ENCODE data around the gene TESK2. TPM values are rescaled to one million over a fixed set of nuclear protein-coding genes. Genes with fewer than 3 reads are reported as not detected.
"Not testable (repeated sequence)": the region's sequence is repeated elsewhere in the genome, so short reads cannot be mapped to it uniquely, and the experiment has no call there.

TESK2 gene
- total RNA-seq, 1 donor: 2.0 TPM

DNA sequence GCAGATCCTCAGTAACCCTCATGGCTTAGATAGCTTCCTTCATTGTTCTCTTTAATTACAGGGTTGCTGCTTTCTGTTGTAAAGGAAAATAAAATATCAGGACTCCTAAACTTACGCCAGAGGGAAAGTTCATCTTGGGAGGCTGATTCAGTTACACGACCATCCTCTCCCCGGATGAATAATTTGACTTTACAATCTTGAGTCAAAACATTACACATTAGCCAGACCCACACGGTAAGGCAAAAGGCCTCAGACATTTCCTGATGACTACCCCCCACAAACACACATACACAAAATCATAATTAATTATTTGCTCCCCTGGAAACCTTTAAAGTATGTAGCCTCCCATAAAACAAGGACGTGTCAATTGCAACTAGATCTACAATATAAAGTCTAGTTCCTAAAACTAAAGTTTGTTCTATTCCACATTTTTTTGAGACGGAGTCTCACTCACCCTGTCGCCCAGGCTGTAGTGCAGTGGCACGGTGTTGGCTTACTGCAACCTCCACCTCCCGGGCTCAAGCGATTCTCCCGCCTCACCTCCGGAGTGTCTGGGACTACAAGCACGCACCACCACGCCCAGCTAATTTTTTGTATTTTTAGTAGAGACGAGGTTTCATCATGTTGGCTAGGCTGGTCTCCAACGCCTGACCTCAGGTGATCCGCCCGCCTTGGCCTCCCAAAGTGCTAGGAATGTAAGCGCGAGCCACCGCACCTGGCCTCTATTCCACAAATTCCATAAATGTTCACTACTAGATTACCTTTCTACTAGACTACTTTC is 31.6 kb upstream of the TESK2 start:
- peak overlapping the region; percentile 92 for H3K4me3 ChIP-seq (ENCODE audit: low read depth, low read length)
- TF ChIP-seq, protein P1, sequence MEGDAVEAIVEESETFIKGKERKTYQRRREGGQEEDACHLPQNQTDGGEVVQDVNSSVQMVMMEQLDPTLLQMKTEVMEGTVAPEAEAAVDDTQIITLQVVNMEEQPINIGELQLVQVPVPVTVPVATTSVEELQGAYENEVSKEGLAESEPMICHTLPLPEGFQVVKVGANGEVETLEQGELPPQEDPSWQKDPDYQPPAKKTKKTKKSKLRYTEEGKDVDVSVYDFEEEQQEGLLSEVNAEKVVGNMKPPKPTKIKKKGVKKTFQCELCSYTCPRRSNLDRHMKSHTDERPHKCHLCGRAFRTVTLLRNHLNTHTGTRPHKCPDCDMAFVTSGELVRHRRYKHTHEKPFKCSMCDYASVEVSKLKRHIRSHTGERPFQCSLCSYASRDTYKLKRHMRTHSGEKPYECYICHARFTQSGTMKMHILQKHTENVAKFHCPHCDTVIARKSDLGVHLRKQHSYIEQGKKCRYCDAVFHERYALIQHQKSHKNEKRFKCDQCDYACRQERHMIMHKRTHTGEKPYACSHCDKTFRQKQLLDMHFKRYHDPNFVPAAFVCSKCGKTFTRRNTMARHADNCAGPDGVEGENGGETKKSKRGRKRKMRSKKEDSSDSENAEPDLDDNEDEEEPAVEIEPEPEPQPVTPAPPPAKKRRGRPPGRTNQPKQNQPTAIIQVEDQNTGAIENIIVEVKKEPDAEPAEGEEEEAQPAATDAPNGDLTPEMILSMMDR (IDR thresholded peaks at IDR 0.05; ENCODE audit: insufficient read depth, low read length): no peak
- no peak for DNase-seq (ENCODE audit: low read depth)

DNA sequence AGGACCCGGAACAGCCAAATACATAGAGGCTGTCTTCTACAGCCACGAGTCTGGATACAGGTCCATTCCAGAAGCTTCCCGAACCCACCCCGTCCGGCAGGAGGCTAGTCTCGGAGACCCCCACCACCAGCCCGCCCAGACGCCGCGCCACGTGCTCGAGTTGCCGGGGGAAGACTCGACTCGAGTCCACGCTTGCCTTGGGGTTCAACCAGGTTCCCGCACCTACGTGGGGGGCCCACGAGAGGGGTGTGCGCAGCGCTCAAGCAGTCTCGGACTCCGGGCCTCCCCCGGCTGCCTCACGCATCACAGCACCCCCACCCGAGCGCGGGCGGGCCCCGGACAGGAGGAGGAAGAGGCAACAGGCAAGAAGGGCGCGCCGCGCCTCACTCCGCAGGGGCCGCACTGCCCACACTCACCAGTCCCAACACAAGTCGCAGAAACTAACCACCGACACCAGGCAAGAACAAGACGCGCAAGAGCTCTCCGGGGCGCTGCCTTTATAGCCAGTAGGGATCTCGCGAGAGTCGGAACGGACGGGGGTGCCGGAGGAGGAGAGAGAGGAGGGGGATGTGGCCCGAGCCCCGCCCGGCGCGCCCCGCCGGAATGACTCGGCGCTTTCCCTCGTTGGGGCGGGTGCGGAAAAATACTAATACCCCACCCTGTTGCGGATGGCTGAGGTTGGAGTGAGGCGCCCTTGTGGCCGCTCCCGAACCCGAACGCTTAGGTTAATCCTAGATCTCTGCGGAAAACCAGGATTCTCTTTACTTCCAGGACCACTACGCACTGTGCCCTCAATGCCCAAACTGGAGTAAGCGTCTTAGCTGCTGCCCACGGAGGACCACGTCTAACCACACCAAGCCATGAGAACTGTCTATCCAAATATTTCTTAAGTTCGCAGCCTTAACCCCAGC is 30.7 kb upstream of the TESK2 start, which contains the start of gene PRDX1:
PRDX1 (minus strand) TSS at position 472 of the 911 bp plus-strand sequence. CDS start 2,841 bp downstream, outside the sequence.
- TF ChIP-seq, protein P1 (IDR thresholded peaks at IDR 0.05; ENCODE audit: insufficient read depth, low read length): peak; percentile 28
- DNase-seq (ENCODE audit: low read depth): peak; percentile 95
- H3K4me3 ChIP-seq (ENCODE audit: low read depth, low read length): peak within 1 kb of the TSS; percentile 92

DNA sequence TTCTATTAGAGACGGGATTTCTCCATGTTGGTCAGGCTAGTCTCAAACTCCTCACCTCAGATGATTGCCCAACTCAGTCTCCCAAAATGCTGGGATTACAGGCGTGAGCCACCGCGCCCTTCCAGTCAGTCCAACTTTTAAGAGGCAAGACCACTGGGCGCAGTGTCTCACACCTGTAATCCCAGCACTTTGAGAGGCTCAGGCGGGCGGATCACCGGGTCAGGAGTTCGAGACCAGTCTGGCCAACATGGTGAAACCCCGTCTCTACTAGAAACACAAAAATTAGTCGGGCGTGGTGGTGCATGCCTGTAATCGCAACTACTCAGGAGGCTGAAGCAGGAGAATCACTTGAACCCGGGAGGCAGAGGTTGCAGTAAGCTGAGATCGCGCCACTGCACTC is 28.8 kb upstream of the TESK2 start:
- DNase-seq (ENCODE audit: low read depth): not testable (repeated sequence)
- H3K4me3 ChIP-seq (ENCODE audit: low read depth, low read length): peak overlapping the region; percentile 92

DNA sequence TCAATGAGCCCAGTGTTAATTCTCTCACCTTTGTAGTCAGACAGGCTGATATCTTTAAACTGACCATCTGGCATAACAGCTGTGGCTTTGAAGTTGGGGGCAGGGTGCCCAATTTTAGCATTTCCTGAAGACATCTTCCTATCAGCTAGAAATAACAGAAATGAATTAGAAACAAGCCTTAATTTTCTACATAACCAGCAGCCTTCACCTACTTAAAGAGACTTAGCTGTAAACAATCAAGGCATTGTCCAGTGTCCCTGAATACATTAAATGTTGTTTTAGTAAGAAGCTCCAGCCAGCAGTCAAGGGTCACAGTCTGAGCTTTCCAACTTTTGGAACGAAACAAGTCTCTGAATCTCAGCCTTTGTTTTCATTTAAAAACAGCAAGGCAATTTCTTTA is 27.9 kb upstream of the TESK2 start:
- TF ChIP-seq, protein P1 (IDR thresholded peaks at IDR 0.05; ENCODE audit: insufficient read depth, low read length): no peak
- peak overlapping the region; percentile 56 for H3K4me3 ChIP-seq (ENCODE audit: low read depth, low read length)
- DNase-seq (ENCODE audit: low read depth): no peak

DNA sequence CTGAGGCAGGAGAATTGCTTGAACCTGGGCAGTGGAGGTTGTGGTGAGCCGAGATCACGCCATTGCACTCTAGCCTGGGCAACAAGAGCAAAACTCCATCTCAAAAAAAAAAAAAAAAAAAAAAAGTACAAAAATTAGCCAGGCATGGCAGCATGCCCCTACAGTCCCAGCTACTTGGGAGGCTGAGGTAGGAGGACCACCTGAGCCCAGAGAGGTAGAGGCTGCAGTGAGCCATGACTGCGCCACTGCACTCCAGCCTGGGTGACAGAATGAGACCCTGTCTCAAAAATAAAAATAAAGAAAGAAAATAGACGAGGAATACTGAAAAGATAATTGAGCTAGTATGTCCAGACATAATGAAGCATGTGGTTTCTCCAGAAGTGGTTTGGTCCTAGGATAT is 27.4 kb upstream of the TESK2 start:
- H3K4me3 ChIP-seq (ENCODE audit: low read depth, low read length): not testable (repeated sequence)

DNA sequence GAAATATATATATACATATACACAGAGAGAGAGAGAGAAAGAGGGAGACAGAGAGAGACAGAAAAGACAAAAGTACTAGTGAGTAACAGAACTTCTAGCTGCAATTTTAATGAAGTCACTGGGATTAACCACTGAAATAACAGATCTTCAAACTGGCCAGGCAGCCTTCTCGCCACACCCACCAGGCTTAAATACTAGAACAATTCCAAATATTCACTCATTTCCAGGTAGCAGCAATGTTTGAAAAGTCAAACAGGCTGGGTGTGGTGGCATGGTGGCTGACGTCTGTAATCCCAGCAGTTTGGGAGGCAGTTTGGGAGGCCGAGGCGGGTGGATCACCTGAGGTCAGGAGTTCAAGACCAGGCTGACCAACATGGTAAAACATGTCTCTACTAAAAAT is 25.5 kb upstream of the TESK2 start:
- TF ChIP-seq, protein P1 (IDR thresholded peaks at IDR 0.05; ENCODE audit: insufficient read depth, low read length): no peak
- no peak overlapping the region for H3K4me3 ChIP-seq (ENCODE audit: low read depth, low read length)
- DNase-seq (ENCODE audit: low read depth): no peak

More for the DNA sequence above, 27.4 kb upstream of the TESK2 start:
- not testable (repeated sequence) for DNase-seq (ENCODE audit: low read depth)

DNA sequence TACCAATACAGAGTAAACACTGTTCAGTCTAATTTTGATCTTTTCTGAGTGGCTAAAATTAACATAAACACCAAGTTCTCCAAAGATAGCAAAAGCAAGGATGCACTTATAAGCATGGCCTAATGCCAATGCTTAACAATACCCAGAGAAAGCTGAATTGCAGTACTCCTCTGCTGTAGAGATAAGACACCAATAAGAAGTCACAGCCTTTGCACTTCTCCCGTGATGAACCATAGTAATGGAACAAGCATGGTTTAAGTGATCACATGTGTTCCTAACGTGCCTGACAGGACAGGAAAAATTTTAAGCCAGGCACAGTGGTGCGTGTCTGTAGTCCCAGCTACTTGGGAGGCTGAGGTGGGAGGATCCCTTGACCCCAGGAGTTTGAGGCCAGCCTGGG is 25.1 kb upstream of the TESK2 start:
- no peak overlapping the region for H3K4me3 ChIP-seq (ENCODE audit: low read depth, low read length)
- DNase-seq (ENCODE audit: low read depth): peak; percentile 11
- TF ChIP-seq, protein P1 (IDR thresholded peaks at IDR 0.05; ENCODE audit: insufficient read depth, low read length): no peak

DNA sequence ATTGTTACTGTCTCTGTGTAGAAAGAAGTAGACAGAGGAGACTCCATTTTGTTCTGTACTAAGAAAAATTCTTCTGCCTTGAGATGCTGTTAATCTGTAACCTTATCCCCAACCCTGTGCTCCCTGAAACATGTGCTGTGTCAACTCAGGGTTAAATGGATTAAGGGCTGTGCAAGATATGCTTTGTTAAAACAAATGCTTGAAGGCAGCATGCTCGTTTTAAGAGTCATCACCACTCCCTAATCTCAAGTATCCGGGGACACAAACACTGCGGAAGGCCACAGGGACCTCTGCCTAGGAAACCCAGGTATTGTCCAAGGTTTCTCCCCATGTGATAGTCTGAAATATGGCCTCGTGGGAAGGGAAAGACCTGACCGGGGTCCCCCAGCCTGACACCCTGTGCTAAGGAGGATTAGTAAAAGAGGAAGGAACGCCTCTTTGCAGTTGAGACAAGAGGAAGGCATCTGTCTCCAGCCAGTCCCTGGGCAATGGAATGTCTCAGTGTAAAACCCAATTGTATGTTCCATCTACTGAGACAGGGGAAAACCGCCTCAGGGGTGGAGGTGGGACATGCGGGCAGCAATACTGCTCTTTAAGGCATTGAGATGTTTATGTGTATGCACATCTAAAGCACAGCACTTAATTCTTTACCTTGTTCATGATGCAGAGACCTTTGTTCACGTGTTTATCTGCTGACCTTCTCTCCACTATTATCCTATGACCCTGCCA is 22.7 kb upstream of the TESK2 start:
- not testable (repeated sequence) for DNase-seq (ENCODE audit: low read depth); H3K4me3 ChIP-seq (ENCODE audit: low read depth, low read length)

Measured in fibroblast of the aortic adventitia (primary cell).